Measurements from ENCODE around the gene FAM110A.

DNA sequence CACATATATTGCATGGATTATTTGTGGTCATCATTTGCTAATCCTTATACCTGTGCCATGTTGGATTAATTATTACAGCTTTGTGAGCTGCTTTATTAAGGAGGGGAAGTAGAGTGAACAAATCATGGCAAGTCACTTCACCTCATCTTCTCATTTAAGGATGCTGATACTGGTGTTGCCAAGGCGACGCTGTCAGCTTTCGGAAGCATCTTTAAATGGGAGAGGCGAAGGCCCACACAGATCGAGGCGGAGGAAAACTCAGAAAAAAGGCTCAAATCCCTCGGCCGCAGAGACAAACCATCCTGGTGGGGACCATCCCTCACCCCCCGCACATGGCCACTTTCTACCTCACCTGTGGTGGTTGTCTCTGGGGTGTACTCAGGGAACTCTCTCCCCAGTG, 34.8 kb downstream of the FAM110A start:
- TF ChIP-seq, protein P1, sequence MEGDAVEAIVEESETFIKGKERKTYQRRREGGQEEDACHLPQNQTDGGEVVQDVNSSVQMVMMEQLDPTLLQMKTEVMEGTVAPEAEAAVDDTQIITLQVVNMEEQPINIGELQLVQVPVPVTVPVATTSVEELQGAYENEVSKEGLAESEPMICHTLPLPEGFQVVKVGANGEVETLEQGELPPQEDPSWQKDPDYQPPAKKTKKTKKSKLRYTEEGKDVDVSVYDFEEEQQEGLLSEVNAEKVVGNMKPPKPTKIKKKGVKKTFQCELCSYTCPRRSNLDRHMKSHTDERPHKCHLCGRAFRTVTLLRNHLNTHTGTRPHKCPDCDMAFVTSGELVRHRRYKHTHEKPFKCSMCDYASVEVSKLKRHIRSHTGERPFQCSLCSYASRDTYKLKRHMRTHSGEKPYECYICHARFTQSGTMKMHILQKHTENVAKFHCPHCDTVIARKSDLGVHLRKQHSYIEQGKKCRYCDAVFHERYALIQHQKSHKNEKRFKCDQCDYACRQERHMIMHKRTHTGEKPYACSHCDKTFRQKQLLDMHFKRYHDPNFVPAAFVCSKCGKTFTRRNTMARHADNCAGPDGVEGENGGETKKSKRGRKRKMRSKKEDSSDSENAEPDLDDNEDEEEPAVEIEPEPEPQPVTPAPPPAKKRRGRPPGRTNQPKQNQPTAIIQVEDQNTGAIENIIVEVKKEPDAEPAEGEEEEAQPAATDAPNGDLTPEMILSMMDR (IDR thresholded peaks at IDR 0.05) = no peak
- TF ChIP-seq POLR2A (IDR thresholded peaks at IDR 0.05) (no peak), POLR2AphosphoS5 (IDR thresholded peaks at IDR 0.05) (no peak)
